ENCODE measurements around the gene POLR3F. TPM values are rescaled to one million over a fixed set of nuclear protein-coding genes. Genes with fewer than 3 reads are reported as not detected.

The POLR3F gene
- total RNA-seq, 1 donor from 2014 or later, result 8.1 TPM

DNA sequence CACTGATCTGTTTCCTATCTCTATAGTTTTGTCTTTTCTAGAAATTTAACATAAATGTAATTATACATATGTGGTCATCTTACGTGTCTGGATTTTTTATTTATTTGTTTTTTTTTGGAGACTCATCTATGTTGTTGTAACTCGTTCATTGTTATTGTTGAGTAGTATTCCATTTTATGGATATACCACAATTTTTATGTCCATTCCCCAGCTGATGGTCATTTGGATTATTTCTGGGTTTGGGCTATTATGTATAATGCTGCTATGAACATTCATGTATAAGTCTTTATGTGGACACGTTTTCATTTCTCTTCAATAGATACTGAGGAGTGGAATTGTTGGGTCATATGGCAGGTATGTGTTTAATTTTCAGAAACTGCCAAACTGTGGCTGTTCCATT, 10.6 kb upstream of the POLR3F start:
- no peaks in the 10 kb centered on the region for H3K27me3 ChIP-seq
- H3K9me3 ChIP-seq, result no peaks in the 10 kb centered on the region
- H3K4me1 ChIP-seq, result no peaks in the 10 kb centered on the region
- H3K36me3 ChIP-seq, result no peaks in the 10 kb centered on the region
- no peak overlapping the region for H3K27ac ChIP-seq
- TF ChIP-seq, protein P1, sequence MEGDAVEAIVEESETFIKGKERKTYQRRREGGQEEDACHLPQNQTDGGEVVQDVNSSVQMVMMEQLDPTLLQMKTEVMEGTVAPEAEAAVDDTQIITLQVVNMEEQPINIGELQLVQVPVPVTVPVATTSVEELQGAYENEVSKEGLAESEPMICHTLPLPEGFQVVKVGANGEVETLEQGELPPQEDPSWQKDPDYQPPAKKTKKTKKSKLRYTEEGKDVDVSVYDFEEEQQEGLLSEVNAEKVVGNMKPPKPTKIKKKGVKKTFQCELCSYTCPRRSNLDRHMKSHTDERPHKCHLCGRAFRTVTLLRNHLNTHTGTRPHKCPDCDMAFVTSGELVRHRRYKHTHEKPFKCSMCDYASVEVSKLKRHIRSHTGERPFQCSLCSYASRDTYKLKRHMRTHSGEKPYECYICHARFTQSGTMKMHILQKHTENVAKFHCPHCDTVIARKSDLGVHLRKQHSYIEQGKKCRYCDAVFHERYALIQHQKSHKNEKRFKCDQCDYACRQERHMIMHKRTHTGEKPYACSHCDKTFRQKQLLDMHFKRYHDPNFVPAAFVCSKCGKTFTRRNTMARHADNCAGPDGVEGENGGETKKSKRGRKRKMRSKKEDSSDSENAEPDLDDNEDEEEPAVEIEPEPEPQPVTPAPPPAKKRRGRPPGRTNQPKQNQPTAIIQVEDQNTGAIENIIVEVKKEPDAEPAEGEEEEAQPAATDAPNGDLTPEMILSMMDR (IDR thresholded peaks at IDR 0.05), result no peak
- TF ChIP-seq POLR2AphosphoS5 (IDR thresholded peaks at IDR 0.05; ENCODE audit: insufficient read depth in 1 of 2, low read depth in 1 of 2), result no peak
- no peak for TF ChIP-seq POLR2A (IDR thresholded peaks at IDR 0.05)
- H3K4me3 ChIP-seq, result no peak overlapping the region
- intact Hi-C loops (cut with DNase I), result no loop called here
- DNase-seq (ENCODE audit: extremely low spot score in 2 of 2), result no peak

GRCh38 chr20:18465536-18466200, 1.5 kb upstream of the POLR3F start:
- Histone ChIP-seq H3K4me1 (peaks cover 20% of the 10 kb centered on the region), H3K27ac (no peak overlapping the region), H3K9me3 (no peaks in the 10 kb centered on the region), H3K36me3 (no peaks in the 10 kb centered on the region), H3K27me3 (no peaks in the 10 kb centered on the region), H3K4me3 (no peak overlapping the region)
- intact Hi-C loops (cut with DNase I), result no loop called here
- DNase-seq (ENCODE audit: extremely low spot score in 2 of 2), result no peak
- TF ChIP-seq, protein P1 (IDR thresholded peaks at IDR 0.05), result no peak
- TF ChIP-seq POLR2AphosphoS5 (IDR thresholded peaks at IDR 0.05; ENCODE audit: insufficient read depth in 1 of 2, low read depth in 1 of 2) (no peak), POLR2A (IDR thresholded peaks at IDR 0.05) (no peak)

GRCh38 chr20:18466574-18466893, 656 bp upstream of the POLR3F start:
- Histone ChIP-seq H3K4me3 (peak overlapping the region; percentile 65 to 75), H3K27ac (peak overlapping the region; percentile 70), H3K27me3 (no peaks in the 10 kb centered on the region), H3K4me1 (peaks cover 20% of the 10 kb centered on the region), H3K36me3 (no peaks in the 10 kb centered on the region), H3K9me3 (no peaks in the 10 kb centered on the region)
- intact Hi-C loops (cut with DNase I), result no loop called here
- TF ChIP-seq POLR2A (IDR thresholded peaks at IDR 0.05) (no peak), POLR2AphosphoS5 (IDR thresholded peaks at IDR 0.05; ENCODE audit: insufficient read depth in 1 of 2, low read depth in 1 of 2) (no peak)
- TF ChIP-seq, protein P1 (IDR thresholded peaks at IDR 0.05), result no peak
- DNase-seq (ENCODE audit: extremely low spot score in 2 of 2), result peak in 1 of 2 donors; percentile 89

DNA sequence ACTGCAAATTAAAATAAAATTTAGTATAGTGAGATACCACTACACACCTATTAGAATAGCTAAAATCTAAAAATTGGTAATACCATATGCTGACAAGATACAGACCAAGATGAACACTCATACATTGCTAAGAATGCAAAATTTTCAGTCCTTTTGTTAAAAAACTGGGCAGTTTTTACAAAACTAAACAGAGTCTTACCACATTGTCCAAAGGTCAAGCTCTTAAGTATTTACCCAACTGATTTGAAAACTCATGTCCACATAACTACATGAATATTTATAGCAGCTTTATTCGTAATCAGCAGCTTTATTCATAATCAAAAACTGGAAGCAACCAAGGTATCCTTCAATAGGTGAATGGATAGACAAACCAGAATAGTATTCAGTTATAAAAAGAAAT, 10.0 kb downstream of the POLR3F start:
- intact Hi-C loops (cut with DNase I), result no loop called here
- Histone ChIP-seq H3K27me3 (no peaks in the 10 kb centered on the region), H3K36me3 (peaks cover 0 to 58% of the 10 kb centered on the region in 2 donors), H3K4me1 (no peaks in the 10 kb centered on the region), H3K9me3 (no peaks in the 10 kb centered on the region), H3K27ac (no peak overlapping the region), H3K4me3 (no peak overlapping the region)
- no peak for DNase-seq (ENCODE audit: extremely low spot score in 2 of 2)
- TF ChIP-seq POLR2A (IDR thresholded peaks at IDR 0.05) (no peak), POLR2AphosphoS5 (IDR thresholded peaks at IDR 0.05; ENCODE audit: insufficient read depth in 1 of 2, low read depth in 1 of 2) (no peak)
- TF ChIP-seq, protein P1 (IDR thresholded peaks at IDR 0.05), result no peak

GRCh38 chr20:18477821-18478220, 10.6 kb downstream of the POLR3F start:
- no peak for TF ChIP-seq POLR2A (IDR thresholded peaks at IDR 0.05)
- TF ChIP-seq, protein P1 (IDR thresholded peaks at IDR 0.05), result no peak
- no peak for TF ChIP-seq POLR2AphosphoS5 (IDR thresholded peaks at IDR 0.05; ENCODE audit: insufficient read depth in 1 of 2, low read depth in 1 of 2)
- DNase-seq (ENCODE audit: extremely low spot score in 2 of 2), result no peak
- H3K36me3 ChIP-seq, result peaks cover 0 to 64% of the 10 kb centered on the region in 2 donors

More at GRCh38 chr20:18477821-18478220, 10.6 kb downstream of the POLR3F start:
- Histone ChIP-seq H3K4me1 (no peaks in the 10 kb centered on the region), H3K27ac (no peak overlapping the region), H3K4me3 (no peak overlapping the region), H3K27me3 (no peaks in the 10 kb centered on the region), H3K9me3 (no peaks in the 10 kb centered on the region)
- intact Hi-C loops (cut with DNase I), result no loop called here

Measured in vagina (tissue), 2 donors.